Measurements from ENCODE around the gene PGPEP1.
A peak's percentile ranks its signal among the peaks of the same experiment; 100 is the strongest.
"Not testable (repeated sequence)": the region's sequence is repeated elsewhere in the genome, so short reads cannot be mapped to it uniquely, and the experiment has no call there.

Gene PGPEP1

DNA sequence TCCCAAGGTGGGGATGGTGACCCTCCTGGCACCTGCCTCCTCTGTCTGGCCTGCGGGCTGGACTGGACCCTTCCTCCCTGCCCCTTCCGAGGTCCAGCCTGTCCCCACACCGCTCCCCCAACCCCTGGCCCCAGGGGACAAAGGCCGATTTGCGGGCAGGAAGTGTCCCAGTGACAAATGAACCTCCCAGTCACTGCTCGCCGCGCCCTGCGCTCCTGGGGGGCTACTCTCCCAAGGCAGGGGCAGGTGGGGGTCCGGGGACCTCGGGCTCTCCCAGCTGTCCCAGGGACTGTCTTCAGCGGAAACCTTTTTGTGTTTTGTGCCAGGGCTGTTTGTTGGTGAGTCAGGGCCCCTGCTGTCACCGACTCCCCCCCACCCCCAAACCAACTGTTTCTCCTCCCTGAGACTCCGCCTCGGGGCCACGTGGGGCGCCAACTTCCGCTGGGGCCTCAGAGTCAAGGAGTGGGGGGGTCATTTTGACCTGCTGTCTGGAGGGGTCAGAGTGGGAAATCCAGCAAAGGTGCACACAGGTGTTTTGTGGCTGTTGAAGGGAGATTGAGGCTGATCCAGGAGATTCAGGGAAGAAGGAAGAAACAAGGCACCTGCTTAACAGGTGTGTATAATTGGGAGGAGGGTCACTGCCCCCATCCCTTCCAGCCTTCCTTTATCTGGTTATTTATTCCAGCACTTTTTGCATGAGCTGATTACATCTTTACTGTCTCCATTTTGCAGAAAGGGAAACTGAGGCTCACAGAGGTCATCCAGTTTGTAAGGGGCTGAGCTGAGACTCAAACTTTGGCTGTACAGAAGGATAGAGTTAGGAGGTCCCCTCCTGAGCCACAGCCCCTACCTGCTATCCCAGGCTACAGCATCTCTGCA, 831 bp downstream of the PGPEP1 start:
- H3K4me3 ChIP-seq (ENCODE audit: low read depth, low read length): peak overlapping the region; percentile 85
- TF ChIP-seq, protein P1, sequence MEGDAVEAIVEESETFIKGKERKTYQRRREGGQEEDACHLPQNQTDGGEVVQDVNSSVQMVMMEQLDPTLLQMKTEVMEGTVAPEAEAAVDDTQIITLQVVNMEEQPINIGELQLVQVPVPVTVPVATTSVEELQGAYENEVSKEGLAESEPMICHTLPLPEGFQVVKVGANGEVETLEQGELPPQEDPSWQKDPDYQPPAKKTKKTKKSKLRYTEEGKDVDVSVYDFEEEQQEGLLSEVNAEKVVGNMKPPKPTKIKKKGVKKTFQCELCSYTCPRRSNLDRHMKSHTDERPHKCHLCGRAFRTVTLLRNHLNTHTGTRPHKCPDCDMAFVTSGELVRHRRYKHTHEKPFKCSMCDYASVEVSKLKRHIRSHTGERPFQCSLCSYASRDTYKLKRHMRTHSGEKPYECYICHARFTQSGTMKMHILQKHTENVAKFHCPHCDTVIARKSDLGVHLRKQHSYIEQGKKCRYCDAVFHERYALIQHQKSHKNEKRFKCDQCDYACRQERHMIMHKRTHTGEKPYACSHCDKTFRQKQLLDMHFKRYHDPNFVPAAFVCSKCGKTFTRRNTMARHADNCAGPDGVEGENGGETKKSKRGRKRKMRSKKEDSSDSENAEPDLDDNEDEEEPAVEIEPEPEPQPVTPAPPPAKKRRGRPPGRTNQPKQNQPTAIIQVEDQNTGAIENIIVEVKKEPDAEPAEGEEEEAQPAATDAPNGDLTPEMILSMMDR (conservative IDR thresholded peaks at IDR 0.05; ENCODE audit: low read depth, low read length): no peak
- peak; percentile 50 for DNase-seq (ENCODE audit: low read depth)

DNA sequence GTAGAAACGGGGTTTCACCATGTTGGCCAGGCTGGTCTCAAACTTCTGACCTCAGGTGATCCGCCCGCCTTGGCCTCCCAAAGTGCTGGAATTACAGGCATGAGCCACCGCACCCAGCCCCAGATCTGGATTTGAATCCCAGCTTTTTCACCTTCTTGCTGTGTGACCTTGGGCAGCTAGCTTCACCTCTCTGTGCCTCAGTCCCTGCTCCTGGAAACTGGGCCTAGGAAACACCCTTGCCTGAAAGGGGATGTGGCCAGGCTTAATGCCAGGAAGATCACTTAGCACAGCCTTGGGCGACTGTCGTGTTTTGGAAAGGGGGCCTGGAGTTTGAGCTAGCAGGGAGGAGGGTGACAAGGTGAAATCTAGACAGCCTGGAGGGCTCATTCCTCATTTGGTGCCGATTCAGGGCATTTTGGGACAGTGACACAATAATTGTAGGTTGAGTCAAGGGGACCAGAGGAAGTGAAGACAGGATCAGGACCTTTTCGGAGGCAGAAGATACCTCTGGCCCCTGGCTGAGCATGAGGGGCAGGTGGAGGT, 1.8 kb downstream of the PGPEP1 start:
- TF ChIP-seq, protein P1 (conservative IDR thresholded peaks at IDR 0.05; ENCODE audit: low read depth, low read length): no peak
- no peak for DNase-seq (ENCODE audit: low read depth)
- H3K4me3 ChIP-seq (ENCODE audit: low read depth, low read length): no peak overlapping the region

DNA sequence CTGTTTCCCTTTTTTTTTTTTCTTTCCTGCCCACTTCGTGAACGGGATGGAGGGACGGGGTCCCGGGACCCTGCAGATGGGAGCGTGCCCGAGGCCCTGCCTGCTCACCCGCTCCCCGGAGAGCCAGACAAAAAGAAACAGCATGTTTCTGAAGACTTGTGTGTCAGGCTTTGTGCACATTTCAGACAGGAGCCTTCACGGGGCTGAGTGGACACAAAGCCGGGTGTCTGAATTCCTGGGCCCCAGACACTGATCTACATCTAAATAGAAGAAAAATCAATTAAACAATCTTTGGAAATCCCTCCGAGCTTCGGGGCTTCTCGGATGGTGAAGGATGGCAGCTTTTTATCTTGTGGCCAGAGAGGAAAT, 4.2 kb downstream of the PGPEP1 start:
- TF ChIP-seq, protein P1 (conservative IDR thresholded peaks at IDR 0.05; ENCODE audit: low read depth, low read length): no peak

DNA sequence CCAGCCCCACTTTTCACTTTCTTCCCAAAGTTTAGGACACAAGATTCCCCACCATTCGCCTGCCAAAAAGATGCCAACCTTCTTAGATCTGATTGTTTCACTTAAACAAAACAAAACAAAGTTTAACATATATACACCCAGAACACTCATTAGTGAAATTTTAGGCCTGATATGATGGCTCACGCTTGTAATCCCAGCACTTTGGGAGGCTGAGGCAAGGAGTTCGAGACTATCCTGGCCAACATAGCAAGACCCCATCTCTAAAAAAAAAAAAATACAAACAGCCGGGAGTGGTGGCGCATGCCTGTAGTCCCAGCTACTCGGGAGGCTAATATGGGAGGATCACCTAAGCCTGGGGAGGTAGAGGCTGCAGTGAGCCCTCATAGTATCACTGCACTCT, 4.9 kb downstream of the PGPEP1 start:
- no peak for DNase-seq (ENCODE audit: low read depth)
- no peak overlapping the region for H3K4me3 ChIP-seq (ENCODE audit: low read depth, low read length)
- TF ChIP-seq, protein P1 (conservative IDR thresholded peaks at IDR 0.05; ENCODE audit: low read depth, low read length): no peak

More for the DNA sequence above, 4.2 kb downstream of the PGPEP1 start:
- DNase-seq (ENCODE audit: low read depth): no peak
- H3K4me3 ChIP-seq (ENCODE audit: low read depth, low read length): no peak overlapping the region

DNA sequence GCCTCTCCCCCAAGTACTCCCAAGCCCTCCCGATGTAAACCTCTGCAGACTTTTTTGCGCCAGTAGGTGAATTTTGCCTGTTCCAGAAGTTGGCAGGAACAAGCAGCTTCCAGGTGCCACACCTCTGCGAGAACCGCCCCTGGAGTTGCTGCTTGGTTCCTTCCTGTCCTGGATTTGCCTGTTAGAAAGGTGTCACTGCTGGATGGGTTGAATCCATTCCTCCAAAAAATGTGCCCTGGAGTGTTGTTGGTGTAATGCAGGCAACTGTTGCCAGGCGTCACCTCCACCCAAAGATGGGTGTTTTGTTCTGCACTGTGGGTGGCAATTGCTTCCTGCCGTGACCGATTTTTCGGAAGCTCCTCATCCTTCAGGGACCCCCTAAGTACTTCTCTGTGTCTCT, 5.7 kb downstream of the PGPEP1 start:
- DNase-seq (ENCODE audit: low read depth): no peak
- TF ChIP-seq, protein P1 (conservative IDR thresholded peaks at IDR 0.05; ENCODE audit: low read depth, low read length): no peak
- H3K4me3 ChIP-seq (ENCODE audit: low read depth, low read length): no peak overlapping the region

DNA sequence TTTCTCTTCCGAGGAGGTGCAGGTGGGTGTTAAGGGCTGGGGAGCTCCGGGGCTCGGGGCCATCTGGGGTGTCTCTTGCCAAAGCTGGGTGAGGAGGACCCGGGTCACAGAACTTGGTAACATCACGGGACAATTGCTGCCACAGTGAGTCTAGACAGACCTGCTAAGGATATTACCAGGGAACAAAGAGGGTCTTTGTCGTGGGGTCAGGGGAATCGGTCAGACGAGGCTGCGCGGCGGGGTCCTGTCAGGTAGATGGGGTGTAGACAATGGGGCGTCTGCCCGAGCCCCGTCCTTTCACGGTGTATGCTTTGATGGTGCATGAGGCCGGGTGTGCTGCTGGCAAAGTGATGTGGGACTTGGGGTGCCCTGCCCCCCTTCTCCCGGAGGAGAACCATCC, 7.8 kb downstream of the PGPEP1 start:
- TF ChIP-seq, protein P1 (conservative IDR thresholded peaks at IDR 0.05; ENCODE audit: low read depth, low read length): no peak
- H3K4me3 ChIP-seq (ENCODE audit: low read depth, low read length): no peak overlapping the region
- DNase-seq (ENCODE audit: low read depth): no peak

DNA sequence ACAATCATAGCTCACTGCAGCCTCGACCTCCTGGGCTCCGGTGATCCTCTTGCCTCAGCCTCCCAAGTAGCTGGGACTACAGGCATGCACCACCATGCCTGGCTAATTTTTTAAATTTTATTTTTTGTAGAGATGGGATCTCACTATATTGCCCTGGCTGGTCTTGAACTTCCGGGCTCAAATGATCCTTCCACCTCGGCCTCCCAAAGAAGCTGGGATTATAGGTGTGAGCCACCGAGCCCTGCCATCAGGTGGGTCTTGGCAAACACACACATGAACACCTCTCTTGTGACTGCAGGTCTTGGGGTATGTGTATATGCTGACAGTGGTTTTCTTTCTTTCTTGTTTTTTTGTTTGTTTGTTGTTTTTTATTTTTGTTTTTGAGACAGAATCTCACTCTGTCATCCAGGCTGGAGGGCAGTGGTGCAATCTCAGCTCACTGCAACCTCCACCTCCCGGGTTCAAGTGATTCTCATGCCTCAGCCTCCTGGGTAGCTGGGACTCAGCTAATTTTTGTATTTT, 8.5 kb downstream of the PGPEP1 start:
- not testable (repeated sequence) for DNase-seq (ENCODE audit: low read depth); H3K4me3 ChIP-seq (ENCODE audit: low read depth, low read length)

Measured in choroid plexus epithelial cell (primary cell).